CD4-positive, alpha-beta T cell treated with Interleukin-4 for 4 hours (primary cell): Measurements from ENCODE around the gene TMEM37.

Experiments
- DNase-seq: peaks from one replicate; pipeline ENCODE4 v3.0.0-alpha.2; 2020

Gene TMEM37

DNA sequence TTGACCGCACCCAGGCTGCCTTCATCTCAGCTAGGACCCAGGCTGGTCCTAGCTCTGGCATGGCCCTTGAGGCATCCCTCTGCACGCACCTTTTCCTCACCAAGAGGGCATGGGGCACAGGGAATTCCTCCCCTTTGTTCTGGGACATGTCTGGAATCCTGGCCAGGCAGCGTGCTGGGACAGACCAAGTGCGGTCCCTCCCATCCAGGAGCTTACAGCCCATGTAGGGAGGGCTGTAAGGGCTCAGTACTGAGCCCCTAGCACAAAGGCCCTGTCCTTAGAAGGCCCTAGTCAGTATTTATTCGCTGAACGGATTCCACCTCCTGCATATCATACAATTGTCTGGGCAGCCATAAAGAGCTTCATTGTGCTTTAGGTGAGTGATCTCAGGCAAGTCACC lies 3.0 kb downstream of the TMEM37 start:
- DNase-seq = no peak

DNA sequence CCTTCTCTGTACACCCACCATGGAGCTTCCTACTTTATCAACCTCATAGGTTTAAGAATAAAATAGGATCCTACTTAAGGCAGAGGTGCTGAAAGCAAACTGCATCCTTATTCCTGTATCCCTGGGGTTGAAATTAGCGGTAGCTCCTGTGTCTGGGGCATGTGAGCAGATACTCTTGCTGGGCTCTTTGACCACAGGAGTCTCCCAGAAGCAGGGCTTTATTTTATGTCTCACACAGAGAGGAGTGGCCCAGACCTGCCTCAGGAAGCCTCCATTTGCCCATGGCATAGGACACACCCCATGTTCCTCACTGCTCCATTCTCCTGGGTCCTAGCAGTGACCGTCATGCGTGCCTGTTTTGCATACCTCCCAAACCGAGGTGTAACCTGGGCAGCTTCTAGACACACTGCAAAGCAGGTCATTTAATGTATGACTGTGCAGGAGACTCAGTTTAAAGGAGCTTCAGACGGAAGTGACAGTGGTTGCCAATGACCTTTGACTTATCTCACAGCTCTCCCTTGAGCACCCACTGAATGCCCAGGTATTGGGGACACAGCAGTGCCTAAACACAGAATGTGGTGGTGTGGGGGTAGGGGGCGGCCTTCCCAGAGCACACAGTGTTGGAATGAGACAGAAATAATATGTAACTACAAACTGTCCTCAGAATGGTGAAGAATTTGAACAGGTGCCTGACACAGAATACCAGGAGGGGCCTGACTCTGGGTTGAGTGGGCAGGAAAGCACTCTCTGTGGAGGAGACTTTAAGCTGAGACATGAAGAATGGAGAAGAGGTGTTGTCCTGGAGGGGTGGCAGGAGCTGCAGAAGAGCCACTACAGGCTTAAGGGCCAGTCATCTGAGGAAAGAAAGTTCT lies 3.7 kb downstream of the TMEM37 start:
- no peak for DNase-seq

DNA sequence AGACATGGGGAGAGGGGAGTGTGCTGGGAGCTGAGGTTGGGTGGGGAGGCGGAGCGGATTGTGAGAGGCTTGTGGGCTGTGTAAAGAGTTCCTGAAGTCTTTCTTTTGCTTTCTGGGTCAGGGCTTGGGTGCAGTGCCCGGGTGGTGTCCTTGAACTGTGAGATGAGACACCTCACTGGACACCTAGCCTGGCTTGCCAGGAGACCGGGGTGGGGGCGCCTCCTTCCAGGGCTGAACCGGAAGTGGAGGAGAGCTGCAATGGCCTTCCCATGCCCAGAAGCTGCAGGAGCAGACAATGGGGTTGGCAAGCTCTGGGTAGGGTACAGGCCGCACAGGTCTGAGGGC lies 4.3 kb downstream of the TMEM37 start:
- no peak for DNase-seq

DNA sequence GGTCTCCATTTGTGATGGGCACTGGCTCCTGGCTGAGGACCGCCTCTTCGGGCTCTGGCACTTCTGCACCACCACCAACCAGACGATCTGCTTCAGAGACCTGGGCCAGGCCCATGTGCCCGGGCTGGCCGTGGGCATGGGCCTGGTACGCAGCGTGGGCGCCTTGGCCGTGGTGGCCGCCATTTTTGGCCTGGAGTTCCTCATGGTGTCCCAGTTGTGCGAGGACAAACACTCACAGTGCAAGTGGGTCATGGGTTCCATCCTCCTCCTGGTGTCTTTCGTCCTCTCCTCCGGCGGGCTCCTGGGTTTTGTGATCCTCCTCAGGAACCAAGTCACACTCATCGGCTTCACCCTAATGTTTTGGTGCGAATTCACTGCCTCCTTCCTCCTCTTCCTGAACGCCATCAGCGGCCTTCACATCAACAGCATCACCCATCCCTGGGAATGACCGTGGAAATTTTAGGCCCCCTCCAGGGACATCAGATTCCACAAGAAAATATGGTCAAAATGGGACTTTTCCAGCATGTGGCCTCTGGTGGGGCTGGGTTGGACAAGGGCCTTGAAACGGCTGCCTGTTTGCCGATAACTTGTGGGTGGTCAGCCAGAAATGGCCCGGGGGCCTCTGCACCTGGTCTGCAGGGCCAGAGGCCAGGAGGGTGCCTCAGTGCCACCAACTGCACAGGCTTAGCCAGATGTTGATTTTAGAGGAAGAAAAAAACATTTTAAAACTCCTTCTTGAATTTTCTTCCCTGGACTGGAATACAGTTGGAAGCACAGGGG lies 5.5 kb downstream of the TMEM37 start:
- DNase-seq = no peak

DNA sequence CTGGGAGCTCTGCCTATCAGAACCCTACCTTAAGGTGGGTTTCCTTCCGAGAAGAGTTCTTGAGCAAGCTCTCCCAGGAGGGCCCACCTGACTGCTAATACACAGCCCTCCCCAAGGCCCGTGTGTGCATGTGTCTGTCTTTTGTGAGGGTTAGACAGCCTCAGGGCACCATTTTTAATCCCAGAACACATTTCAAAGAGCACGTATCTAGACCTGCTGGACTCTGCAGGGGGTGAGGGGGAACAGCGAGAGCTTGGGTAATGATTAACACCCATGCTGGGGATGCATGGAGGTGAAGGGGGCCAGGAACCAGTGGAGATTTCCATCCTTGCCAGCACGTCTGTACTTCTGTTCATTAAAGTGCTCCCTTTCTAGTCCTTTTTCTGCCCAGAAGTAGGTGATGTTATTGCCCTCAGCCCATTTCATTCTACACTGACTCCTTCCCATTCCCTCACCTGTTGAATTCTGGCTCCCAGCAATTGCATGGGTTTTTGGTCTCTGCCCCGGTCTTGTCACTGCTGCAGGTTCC lies 6.5 kb downstream of the TMEM37 start:
- no peak for DNase-seq

DNA sequence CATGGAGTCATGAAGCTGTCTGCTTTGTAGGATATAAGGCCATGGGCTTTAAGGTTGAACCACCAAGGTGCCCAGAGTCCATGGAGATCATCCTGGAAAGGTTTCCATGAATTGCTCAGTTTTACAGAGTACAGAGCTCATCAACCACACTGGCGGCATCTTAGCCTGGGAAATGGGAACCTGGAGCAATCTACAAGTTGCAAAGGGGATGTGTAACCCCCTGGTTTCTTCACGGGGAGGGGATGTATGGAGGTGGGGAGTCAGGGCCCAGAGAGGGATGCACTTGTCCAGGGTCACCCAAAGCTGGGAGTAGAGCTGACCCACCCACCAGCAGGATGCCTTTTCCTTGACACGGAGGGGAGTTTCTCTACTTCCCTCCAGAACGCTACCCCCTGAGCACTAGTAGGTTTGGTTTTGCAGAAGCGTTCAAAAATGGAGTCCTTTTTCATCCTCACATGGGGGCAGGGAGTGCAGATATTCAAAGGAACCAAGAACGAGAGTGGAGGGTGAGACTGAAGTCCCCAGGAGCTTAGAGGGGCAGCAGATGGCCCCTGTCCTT lies 7.2 kb downstream of the TMEM37 start:
- no peak for DNase-seq

DNA sequence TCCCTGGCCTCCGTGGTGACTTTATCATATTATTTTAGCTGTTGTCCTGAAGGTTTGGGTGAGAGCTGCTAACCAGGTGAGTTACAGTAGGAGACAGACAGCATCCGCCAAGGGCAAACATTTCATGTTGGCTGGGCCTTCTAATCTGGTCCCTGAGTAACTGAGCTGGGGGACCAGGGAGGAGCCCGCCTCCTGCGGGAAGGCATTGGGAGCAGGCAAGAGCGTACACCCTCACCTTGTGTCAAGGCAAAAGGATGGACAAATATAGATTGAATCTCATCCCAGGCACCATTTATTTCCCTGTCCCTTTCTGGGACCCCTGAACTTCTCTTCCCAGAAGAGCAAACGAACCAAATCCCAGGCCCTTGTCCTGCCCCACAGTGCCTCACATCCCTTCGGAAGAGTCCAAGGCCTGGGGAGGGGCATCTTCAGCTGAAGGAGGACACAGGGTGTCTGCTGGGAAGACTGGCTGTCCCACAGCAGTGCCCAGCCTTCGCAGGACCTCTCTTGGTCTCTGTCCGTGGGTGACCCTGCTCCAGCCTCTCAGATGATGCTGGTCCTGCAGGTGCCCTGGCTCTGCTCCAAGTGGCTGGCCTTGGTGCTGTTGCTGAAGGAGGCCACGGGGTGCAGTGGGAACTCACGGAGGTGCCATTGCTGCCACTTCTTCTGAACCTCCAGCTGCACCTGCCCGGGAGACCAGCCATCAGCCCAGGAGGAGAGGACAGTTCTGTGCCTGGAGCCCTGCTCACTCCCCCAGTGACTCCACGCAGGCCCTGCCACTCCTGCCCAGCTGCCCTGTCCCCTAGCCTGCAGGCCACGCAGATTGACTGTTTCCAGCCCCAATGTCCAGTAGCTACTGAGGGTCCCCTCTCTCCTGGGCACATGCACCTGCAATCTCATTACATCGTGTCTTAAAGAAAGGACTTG lies 8.2 kb downstream of the TMEM37 start:
- no peak for DNase-seq

DNA sequence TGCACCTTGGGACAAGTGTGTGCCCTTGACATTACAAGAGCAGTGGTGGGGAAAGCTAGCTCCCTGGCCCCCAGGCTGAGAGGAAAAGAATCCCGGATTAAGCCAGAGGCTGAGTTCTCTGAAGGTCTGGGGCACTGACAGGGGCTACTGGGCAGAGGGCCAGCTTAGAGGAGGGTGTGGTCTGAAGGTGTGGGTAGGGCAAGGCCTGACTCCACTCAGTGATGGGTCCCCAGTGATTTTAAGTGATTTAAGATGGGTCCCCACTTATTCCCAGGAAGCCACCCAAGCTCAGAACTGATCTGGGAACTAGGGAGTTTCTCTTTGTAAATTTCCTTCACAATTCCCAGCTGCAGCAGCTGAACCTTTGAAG lies 8.8 kb downstream of the TMEM37 start:
- DNase-seq = no peak

DNA sequence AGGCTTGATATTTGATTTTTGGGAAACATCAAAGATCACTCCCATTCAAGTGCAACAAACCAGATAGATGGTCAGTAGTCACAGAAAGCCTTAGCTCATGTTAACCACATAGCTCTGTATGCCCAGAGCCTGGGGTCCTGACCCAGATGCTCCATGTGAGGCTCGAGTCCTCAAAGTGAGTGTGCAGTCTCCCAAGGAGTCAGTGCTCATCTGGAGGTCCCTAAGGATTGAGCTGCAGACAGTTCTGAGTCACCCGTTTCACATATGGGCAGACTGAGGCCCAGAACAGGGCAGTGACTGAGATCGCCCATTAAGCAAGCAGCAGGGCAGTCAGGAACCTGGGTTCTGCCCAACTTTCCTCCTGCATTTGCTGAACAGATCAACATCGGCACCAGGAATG lies 9.2 kb downstream of the TMEM37 start:
- no peak for DNase-seq

DNA sequence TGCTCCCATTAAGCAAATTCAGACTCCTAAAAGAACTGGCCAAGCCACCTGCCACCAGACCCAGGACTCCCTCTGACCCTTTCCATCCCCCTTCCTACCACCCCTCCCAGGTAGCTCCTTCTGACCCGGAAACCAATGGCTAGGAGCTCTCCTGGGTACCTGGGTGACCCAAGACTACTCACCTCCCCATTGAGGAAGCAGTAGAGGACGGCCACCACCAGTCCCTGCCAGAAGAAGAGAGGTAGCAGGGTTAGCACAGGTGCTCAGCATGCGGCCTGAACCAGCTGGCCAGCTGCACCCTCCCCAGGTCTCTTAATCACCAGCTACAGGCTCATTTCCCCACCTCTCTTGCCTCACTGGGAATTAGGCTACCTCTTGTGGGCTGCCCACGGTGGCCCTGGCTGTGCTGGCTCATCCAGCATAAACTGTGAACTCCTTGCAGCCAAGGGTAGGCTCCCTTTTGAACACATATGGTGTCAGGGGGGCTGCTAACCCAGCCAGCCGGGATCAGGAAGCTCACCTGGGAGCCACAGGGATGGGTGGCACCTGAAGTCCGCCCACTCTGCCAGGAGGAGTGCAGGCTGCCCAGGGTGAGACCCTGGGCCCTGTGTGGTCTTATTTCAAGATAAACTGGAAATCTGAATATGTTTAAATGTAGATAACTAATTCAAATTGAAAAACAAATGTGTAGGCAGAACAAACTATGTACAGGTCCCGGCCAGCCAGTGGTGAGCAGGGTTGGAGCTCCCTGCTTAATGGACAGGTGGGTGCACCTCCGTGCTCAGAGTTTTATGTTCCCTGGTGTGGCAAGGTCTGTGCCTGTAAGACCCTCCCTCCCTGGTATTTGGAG lies 9.9 kb downstream of the TMEM37 start:
- DNase-seq = no peak

DNA sequence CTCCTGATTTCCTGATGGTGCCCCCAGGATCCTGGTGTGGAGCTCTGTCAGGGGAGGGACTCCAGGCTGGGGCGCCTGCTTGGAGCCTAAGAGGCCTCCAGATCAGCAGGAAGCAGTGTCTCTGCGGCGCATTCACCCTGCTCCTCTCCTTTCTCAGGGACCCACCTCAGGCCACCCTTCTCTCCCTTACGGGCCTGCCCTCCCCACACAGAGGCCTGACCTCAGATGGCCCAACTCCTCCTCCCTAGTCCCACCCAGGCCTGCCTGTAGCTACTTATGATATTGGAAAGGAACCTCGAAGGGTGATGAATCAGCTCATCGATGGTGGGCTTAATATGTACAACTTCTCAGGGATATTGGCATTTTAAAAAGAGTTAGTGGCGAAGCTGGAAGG lies 10.6 kb downstream of the TMEM37 start:
- no peak for DNase-seq

DNA sequence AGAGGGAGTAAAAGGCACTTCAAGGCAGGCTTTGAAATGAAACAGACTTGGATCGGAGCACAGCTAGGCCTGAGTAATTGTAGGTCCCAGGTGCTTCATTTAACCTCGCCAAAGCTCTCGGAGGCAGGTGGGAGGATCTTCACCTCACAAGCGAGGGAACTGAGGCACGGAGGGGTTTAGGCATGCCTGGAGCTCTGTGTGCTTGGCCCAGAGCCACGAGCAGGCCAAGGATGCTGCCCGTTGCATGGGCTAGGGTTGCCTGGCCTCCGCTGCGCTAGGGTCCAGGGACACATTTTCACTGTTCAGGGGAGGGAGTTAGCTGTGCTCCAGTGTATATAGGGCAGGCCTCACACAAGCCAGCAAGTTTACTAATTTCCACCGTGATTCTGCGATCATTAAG lies 11.2 kb downstream of the TMEM37 start:
- DNase-seq = no peak

DNA sequence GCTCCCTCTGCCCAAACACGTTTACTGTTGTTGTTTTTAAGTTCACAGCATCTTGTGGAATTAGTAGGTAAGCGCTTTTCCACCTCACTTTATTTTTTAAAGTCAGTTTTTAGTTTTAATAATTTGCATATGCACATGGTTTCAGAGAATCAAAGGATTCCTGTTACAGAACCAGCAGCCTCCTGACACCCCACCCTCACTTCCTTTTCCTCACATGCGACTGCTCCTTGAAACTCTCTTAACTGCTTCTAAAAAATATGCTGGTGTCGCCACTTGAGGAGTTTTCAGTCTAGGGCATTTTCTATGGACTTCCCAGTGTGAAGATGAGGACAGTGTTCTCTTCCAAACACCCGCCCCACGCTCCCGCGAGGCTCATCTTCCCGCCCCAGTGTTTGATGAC lies 14.4 kb downstream of the TMEM37 start:
- DNase-seq = no peak

DNA sequence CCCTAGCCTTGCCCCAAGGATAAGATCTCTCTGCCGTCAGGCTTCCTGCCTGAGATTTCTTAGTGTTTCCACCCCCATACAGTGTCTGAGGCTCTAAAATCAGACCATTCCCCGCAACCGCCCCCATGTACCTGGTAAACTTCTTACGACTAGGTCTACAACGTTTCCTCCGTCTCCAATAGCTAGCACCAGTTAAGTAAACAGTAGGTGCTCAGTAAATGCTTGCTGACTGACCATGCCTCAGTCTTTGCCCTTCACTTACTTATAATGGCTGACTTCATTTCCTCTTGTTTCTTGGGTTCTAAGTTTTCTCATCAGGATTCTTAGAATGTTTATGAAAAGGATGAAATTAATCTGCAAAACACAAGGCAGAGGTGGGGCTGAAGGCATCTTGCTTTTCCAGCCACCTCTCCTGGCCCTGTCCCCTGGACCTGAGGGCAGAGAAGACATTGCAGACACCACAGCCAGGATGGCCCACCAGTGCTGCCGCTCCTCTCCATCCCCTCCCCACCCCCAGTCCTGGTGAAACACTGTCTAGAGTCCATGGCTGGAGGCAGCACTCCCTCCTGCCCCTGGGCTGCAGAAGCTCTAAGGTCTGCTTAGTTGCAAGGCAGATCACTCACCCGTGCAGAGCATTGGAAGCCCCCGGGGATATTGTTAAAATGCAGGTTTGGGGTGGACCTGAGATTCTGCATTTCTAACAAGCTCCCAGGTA lies 16.9 kb downstream of the TMEM37 start:
- DNase-seq = no peak

DNA sequence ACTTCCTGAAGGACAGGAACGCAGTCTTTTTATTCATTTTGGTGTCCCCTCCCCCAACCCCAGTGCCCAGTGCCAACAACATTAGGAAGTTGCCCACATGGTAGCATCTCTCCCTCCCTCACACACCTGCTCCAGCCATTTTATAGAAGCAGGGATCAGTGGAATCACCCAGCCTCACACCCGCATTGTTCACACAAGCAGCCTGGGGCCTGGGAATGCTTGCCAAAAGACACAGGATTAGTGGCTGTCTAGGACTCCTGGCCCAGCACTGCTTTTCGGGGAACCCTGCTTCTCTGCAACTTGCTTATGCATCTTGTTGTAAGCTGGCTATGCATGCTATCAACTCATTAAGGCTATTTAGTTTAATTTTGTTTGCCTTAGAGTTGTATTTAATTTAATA lies 17.9 kb downstream of the TMEM37 start:
- DNase-seq = no peak

DNA sequence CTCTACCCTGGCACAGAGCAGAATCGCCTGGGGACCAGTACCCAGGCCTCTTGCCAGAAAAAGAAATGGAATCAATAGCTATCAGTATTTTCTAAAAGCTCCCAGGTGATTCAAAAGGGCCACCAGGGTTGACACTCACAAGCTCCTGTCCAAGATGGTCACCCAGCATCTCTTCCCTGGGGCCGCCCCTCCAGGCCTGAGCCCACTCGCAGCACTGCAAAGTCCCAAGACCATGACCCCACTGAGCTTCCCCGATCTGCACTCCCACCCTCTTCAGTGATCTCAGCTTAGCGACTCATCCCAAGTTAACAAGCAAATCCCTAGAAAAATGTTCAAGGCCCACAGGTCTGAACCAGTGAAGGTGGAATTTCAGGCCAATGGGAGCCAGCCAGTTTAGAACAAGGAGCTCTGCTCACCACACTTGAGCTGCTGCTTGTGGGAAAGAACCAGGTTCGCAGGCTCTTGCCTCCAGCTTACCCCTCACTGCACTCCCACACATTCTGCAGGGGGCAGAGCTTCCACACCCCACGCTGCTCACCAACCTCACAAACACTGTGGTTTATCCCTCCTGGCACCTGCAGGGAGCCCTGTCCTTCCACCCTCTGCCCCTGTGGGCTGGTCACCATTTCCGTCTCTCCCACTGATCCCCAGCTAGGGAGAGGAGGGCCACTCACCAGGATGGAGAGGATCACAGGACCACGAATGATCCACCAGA lies 19.8 kb downstream of the TMEM37 start:
- no peak for DNase-seq

DNA sequence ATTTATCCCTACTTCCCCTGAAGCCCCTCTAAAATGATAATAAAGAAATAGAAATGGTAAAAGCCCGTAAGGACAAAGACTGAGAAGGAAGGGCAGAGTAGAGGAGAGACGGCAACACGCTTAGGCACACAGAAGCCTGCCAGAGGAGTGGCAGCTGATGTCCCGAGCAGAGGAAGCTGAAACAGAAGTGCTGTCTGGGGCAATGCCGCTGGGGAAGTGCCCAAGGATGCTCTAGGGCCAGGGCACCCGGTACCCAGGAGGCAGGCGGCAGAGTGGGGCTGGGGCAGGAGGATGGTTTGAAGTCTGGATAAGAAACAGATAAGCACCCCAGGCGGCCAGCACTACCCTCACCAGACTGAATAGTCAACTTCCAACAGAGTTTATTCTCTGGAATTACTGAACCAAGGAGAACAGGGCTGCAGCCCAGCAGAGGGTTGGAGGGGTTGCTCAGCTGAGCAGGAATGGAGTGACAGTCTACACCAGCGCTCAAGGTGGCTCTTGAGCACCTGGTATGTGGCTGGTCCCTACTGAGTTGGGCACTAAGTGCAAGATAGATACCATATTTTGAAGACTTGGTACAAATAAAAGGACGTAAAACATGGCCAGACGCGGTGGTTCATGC lies 22.4 kb downstream of the TMEM37 start:
- DNase-seq = no peak

DNA sequence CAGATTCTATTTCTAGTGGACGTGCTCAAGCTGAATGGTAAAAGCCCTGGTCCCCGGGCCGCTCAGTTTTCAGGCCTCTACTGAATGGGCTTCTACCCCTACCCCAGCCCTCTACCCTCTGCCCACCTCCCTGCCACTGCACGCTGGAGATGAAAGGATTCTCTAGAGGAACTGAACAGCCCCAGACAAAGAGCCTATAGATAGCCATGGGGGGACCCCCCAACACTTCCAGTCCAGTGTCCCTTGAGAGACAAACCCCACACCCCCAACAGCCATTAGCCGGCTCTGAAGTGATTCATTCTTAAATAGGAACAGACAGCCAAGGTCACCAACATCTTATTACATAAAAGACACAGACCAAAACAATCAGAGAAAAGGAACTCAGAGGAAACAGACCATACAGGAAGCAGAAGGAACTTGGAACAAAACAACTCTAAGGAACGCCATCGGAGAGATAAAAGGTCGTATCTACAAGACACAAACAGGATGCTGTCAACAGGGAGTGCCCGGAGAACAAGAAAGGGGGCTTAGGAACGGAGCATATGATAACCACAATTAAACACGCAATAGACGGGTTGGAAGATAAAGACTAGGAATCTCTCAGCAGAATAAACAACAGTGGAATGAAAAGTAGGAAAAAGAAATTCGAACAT lies 23.5 kb downstream of the TMEM37 start:
- no peak for DNase-seq

DNA sequence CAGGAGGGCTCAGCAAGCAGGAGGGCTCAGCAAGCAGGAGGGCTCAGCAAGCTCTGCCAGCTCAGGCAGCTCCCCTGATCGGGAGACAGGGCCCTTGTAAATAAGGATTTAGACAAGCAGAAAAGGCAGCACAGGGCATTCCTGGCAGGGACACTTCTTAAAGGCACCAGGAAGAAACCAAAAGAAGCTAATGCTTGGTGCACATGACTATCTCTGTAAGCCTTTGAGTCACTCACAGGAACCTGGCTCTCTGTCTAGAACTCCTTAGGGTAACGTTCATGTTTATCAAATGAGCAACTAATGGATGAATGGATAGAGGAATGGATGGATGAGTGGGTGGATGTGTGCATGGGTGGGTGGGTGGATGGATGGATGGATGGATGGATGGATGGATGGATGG lies 28.4 kb downstream of the TMEM37 start:
- no peak for DNase-seq
